GM12875 (cell line): Measurements from ENCODE around the gene TFPT.

Experiments
- H3K4me3 ChIP-seq: one replicate; pipeline ENCODE4 v1.5.1; 2011; ENCODE audit warnings: low read depth, low read length, control low read depth
- CTCF ChIP-seq: IDR thresholded peaks from 2 replicates; pipeline ENCODE4 v1.5.1; 2011; ENCODE audit warnings: low read depth, mild to moderate bottlenecking, control low read depth, inconsistent platforms, low read length, moderate library complexity, borderline replicate concordance; ENCODE audit not compliant: insufficient read depth

TFPT gene

GRCh38 chr19:54114340-54115108 lies 933 bp downstream of the TFPT start:
- H3K4me3 ChIP-seq = peak overlapping the region; percentile 72
- TF ChIP-seq CTCF = no peak

GRCh38 chr19:54109651-54110050 lies 5.8 kb downstream of the TFPT start:
- no peak for TF ChIP-seq CTCF
- no peak overlapping the region for H3K4me3 ChIP-seq

- H3K4me3 ChIP-seq = no peak overlapping the region
- no peak for TF ChIP-seq CTCF
Observed at GRCh38 chr19:54108496-54108895, 7.0 kb downstream of the TFPT start.

- no peak for TF ChIP-seq CTCF
- no peak overlapping the region for H3K4me3 ChIP-seq
Observed at GRCh38 chr19:54107876-54108490, 7.5 kb downstream of the TFPT start.

GRCh38 chr19:54106716-54107115 lies 8.7 kb downstream of the TFPT start:
- no peak overlapping the region for H3K4me3 ChIP-seq
- TF ChIP-seq CTCF = no peak

GRCh38 chr19:54105796-54106195 lies 9.7 kb downstream of the TFPT start:
- no peak for TF ChIP-seq CTCF
- no peak overlapping the region for H3K4me3 ChIP-seq
